GM19455 (cell line): ENCODE data around the gene DYSF.

Experiments used
- ATAC-seq: cut with Tn5 transposase; IDR thresholded peaks from one replicate; pipeline ENCODE4 v1.9.1; 2021; ENCODE audit not compliant: unreplicated experiment

DYSF gene

DNA sequence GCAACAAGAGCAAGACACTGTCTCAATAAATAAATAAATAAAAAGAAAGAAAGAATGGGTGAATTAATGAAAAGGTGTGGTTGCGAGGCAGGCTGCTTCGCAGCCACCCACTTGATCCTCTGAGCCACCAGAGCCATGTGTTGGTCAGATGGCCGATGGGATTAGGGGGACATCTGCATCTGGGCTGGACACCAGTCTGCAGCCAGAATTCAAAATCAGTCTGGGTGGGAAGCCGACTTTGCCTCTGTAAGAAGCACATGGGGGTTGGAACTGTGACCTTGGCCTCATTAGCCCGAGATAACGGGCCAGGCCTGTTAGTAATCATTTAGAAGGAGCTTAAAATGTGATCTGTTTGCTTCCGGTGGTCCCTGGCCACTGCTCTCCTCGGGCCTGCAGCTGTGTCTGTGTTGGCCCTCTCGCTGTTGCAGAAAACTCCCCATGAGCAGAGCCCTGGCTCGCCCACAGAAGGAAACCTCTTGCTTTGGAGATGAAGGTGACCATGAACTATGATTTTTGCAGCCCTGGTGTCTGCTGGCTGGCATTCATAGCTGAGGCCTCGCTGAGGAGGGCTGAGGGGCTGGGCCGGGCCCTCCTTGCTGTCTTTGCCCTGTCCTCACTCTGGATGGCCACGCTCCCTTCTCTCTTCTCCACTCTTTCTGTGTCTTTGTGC lies 94.4 kb downstream of the DYSF start:
- no peak for ATAC-seq

DNA sequence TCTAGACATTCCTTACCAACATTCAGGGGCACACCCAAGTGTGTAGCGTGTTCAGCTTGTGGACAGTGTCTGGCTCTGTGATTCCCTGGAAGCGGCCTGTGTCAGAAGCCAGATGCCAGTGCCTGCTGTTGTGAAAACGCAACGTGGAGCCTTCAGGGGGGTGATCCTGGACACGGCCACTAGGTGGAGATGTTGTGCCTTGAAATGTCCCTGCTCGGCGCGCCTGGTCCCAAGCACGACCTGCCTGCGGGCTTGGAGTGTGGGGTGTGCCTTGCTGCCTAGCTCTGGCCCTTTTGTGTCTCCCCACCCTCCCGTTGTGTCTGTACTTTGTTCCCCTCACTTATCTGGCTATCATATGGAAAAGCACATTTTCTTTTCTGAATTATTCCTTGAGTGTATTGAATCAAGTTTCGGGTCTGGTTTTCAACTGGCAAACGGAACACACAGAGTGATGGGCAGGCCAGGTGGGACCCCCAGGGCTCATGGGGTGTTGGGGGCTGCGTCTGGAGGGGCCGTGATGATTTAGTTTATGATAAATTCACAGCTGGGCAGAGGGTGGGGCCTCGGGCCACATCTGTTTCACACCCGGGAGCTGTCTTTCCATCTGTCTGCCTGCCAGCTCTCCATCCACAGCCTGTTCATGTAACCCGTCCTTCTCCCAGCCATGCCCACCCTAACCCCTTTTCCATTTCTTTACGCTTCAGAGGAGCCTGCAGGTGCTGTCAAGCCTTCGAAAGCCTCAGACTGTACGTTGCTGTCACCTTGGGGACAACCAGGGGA lies 95.5 kb downstream of the DYSF start:
- no peak for ATAC-seq

DNA sequence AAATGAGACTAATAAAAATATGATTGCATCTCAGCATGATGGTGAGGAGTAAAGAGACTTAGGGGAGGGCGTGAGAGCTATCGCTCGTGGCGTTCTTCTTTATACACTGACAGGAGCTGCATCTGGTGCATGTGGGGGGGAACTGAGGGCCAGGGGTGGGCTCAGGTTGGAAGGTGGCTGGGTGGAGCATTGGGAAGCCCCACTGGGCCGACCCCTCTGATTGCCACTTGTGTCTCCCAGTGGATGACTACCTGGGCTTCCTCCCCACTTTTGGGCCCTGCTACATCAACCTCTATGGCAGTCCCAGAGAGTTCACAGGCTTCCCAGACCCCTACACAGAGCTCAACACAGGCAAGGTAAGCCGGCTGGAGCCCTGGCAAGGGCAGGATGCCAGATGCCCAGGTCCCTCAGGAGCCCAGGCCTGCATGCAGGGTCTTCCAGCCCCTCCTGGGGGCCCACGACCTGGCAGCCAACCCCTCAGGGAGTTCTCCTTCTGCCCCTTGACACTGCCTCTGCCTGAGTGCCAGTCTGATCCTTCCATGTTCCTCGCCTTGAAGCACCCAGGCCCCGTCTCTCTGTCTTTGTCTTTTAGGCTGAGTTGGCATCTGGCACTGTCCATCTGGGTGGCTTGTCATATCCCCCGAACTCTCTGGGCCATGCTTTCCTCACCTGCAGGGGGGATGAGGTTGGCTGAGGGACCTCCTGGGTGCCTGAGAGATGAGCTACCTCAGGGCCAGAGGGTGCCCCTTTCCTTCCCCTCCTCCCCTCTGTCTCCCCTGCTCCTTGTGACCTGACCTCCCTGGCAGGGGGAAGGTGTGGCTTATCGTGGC lies 97.7 kb downstream of the DYSF start:
- no peak for ATAC-seq

DNA sequence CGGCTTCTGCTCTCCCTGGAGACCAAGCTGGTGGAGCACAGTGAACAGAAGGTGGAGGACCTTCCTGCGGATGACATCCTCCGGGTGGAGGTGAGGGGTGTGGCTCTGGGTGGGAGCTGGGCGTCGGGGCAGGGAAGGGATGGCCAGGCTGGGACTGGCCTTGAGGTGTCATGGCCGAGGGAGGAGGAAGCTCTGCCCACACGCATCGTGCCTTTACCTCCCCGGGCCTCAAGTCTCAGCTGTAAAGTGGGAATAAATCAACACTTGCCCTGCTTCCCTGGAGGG lies 98.2 kb downstream of the DYSF start:
- ATAC-seq, result no peak

DNA sequence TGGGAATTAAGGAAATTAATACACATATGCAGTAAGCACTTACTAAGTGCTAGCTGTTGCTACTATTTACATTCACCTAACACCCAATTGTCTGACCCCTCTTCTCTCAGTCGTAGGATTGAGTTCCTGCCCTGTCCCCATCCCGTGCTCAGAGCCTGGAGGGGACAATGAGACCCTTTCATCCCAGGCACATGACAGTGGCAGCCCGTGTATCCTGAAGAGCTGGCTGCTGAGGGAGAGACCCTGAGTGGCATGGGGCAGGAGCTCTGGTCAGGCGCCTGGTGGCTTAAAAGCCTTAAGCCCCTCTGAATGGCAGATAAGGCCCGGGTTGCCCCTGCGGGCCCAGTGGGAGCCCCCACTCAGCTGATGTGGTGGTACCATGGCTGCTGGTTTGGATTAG lies 99.0 kb downstream of the DYSF start:
- no peak for ATAC-seq

DNA sequence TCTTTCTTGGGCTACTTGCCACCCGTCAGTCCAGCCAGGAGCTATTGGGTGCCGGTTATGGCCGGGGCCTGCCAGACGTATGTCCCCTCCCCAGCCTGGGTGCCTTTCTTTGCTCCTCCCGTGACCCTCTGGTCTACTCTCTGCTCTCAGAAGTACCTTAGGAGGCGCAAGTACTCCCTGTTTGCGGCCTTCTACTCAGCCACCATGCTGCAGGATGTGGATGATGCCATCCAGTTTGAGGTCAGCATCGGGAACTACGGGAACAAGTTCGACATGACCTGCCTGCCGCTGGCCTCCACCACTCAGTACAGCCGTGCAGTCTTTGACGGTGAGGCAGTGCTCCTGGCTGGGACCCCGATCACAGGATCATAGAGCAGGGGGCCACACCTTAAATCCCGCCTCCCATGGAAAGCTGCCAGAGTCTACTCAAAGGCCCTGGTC lies 99.5 kb downstream of the DYSF start:
- no peak for ATAC-seq

DNA sequence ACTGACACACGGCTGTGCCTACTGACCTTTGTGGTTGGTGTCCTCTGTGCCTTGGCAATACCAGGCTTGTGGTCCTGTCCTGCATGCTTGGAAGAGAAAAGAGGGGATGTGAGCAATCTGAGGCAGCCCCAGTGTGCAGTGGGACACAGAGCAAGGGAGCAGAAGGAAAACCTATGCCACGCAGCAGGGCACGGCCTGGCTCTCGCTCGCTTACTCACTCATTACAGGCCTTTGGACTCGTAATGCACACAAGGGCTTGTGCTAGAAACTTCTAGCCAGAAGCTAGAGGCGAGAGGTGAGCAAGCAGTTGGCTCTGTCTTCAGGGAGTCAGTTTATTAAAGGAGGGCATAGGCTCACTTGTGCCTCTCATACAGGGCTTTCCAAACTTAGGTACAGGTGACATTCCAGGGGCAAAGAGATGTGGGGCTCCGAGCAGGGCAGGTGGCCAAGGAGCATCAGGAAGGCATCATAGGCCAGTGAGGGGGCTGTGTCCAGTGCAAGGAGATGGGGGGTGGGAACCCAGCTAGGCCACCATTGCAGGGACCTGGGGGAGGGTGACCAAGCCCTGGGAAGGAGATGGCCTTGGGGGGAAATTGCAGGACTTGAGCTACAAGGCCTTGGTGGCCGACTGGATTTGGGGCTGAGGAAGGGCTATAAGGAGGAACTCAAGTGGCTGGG lies 100.8 kb downstream of the DYSF start:
- no peak for ATAC-seq

DNA sequence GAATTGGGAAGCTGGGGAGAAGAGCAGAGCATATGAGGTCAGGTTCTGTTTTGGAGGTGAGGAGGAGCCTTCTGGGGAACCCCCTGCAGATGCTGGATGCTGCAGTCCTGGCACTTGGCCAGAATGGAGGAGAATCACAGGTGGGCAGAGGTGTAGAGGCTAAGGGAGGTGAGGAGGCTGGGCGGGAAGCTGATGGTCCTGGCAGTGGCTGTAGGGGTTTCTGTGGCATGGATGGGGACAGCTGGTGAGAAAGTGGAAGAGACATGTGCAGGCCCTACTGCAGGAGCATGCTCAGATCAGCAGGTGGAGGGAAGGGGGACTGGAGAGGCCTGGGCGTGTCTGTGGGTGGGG lies 101.3 kb downstream of the DYSF start:
- no peak for ATAC-seq

DNA sequence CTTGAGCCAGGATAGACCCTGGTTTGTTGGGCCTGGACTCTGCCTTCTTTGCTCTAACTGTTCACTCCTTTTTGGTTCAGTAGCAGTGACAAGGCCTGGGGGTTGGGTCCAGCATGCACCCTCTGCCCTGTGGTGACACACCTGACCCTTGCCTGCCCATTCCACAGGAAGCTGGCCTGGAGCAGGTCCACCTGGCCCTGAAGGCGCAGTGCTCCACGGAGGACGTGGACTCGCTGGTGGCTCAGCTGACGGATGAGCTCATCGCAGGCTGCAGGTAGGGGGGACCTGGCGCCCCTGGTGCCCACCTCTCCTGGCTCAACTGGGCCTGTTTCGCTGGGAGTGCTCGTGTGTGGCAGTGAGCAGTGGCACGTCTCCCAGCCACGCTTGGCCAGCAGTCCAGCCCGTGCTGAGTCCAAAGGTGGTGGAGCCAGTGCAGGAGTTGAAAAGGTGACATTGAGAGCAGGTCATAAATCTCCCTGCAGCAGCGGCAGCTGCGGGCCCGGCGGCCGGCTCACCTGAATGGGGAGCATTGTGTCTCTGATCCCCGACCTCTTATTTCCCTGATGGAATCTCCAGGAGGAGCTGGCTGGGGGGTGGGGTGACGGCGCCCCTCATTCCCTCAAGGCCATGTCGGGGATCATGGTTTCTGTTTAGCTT lies 102.6 kb downstream of the DYSF start:
- no peak for ATAC-seq

DNA sequence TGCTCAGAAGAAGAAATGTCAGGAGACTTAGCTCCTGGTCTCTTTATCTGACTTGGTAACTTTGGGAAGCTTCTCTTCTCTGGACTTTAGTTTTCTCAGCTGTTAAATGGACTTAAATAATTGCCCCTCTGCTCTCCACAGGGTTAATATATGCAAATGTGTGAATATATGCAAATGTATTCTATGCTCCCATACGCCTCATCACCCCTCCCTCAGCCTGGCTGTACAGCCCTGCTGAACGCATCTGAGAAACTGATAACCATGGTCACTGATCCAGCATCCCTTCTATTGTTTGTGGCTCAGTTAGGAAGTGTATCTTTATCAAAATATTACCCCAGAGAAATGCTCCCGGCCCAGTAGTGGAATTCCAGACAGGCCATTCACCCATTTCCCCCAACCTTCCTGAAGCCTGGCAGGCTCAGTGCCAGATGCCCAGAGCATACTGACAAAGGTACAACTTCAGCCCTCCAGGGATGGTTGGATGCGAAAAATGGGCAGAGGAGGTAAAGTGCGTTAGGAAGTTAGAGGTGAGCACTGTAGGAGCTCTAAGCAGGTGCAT lies 103.4 kb downstream of the DYSF start:
- no peak for ATAC-seq

DNA sequence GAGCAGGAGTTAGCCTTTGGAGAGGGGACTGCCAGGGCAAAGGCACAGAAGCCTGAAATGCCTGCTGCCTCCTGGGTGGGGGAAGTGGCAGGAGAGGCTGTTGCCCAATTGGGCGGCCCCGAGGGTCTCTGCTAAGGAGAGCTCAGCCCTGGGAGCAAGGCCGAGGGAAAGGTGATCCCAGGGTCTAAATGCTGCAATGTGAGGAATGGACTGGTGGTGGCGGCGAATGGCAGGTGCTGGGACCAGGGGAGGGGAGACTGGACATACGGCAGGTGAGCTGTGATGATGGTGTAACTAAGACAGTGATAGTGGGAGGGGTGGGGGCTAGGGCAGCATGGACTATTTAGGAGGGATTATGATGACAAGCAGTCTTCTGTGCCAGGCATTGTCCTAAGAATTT lies 104.0 kb downstream of the DYSF start:
- no peak for ATAC-seq

DNA sequence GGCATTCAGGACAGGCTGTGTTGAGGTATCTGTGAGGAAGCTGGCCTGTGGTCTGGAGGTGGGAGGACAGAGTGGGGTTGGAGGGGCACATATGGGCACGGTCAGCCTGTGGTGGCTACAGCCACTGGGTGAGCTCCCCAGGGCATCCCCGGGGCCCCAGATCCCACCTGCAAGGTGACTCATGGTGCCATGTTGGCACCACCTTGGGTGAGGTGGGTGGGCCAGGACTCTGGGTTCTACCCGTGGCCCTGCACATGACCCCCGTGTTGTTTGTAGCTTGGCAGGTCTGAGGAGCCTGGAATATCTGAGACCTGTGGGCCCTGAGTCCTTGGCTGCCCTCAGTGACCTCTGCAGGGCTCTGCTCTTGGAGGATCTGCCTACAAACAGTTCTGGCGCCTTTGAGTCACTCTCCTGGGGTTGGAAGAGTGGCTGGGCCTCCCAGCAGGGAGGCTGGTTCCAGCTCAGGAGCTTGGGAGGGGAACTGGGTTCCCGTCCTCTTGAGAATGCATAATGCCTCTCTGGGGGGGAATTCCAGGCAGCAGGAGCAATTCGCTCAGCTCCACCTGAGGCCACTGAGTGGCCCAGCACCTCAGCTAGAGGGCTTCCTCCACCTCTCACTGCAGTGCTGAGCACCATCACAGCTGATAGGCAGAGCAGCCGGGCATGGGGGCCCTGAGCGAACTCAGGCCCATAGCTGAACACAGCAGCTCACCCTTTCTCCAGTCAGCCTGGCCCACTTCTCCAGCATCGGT lies 105.1 kb downstream of the DYSF start:
- ATAC-seq, result no peak

DNA sequence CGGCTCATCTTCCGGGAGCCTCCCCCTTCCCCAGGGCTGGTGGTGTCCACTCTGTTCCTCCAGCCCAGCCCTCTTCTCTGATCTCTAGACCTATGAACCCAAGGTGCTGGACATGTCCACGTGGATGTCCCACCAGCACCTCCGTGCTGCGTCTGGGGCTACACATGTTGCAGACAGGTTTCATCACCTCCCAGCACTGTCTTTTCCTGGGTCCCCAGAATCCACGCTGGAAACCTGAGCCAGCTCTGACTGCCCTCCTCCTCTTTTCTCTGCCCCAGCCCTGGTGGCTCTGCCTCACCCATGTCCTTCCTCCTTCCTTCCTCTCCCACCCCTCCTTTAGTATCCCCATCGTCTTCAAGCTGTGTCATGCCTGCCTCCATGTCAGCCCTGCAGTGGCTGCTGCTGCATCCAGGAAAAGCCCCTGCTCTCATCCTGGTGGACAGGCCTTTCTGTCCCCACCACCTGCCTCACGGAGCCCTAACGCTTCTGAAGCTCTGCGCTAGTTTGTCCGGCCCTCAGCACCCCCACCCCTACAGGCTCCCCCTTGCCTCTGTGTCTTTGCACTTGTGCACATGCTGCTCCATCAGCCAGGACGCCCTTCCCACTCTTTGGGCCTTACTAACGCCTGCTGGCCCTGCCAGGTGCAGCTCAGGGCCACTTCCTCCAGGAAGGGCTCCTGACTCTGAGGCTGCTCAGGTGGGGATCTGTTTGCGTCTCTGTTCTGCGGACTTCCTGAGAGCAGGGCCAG lies 105.9 kb downstream of the DYSF start:
- no peak for ATAC-seq

DNA sequence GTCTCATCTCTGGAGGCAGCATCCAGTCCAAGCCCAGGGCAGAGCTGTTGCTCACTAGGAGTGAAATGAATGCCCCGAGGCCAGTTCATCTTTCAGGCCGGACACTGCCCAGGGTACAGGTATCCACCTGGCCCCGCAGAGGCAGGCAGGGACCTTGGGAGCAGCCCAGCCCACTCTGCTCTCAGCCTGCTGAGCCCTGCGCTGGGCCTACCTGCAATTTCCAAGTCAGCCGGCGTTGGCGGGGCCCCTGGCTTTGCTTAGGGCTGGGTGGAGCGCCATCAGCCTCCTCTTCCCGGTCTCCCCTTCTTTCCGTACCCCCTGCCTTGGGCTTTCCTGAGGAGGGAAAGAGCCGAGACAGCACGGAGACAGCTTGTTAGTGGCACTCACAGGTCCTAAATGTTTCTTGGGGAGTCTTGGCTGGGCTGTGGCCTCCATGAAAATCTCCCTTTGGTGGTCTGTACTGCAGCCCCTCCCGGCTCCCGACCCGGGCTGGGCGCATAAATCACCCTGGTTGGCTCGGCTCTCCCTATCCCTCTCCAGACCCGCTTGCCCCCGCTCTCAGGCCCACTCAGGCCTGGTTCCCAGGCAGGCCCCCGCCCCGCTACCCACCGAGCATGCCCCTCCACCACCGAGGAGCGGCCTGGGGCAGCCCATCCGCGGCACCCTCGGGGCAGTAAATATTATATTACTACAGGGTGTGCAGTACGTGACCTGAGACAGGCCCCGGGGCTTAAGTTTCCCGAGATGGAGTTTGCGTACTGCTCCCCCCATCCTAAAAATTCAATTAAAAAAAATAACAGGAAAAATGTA lies 106.7 kb downstream of the DYSF start:
- no peak for ATAC-seq

DNA sequence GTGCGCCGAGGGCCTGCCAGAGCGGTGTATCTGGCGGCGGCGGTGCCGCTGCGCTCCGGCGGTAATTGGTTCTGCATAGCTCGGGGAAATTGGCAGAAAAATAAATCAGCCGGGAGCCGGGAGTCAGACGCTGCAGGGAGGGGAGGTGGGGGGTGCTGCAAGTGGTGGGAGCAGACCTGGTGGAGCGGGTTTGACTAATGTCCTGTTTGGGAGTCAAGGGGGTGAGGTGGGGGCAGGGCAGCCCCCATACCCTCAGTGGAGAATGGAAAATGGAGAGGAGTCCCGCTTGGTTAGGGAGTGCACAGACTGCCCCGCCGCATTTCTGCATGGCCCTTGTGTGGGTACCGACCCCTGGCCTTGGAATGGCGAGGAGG lies 107.3 kb downstream of the DYSF start:
- no peak for ATAC-seq

DNA sequence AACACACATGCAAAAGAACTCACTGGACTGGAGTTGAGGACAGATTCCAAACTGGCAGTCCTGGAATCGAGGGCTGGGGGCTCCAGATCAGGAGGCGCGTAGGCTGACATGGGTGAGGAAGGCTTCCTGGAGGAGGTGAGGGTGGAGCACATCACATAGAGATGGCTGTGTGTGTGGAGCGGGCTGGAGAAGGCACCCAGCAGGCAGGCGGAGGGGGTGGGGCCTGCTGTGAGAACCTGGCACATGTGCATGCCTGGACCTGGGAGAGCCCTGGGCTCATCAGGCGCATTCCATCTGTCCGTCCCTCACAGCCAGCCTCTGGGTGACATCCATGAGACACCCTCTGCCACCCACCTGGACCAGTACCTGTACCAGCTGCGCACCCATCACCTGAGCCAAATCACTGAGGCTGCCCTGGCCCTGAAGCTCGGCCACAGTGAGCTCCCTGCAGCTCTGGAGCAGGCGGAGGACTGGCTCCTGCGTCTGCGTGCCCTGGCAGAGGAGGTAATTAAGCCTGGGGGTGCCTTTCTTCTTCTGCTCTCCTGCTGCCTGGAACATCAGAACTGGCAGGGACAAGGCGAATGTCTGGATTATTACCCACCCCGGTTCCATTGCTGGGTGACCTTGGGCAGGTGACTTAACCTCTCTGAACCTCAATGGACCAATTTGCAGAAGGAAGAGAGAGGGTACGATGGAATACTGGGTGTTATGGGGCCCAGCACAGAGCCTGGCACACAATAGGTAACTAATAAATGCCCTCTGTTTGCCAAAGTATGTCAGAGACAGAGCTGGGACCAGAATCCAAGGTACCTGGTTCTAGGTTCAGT lies 108.3 kb downstream of the DYSF start:
- ATAC-seq, result no peak

DNA sequence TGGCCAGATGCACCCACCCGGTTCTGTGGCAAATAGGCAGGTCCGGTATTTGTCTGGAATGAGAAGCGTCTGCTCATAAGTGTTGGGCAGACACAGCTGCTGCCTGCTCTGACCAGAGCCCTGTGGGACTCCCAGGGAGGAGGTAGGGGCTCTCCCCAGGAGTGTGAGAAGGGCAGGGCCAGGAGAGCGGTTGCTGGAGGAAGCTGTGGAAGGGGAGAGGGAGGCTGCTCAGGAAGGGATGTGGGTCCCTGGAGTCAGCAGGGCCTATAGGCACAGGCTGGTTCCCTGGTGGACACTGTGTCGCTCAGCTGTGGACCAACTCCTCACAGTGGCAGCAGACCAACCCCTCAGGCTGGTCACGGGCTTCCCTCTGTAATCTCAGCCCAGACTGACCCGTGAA lies 109.2 kb downstream of the DYSF start:
- no peak for ATAC-seq

DNA sequence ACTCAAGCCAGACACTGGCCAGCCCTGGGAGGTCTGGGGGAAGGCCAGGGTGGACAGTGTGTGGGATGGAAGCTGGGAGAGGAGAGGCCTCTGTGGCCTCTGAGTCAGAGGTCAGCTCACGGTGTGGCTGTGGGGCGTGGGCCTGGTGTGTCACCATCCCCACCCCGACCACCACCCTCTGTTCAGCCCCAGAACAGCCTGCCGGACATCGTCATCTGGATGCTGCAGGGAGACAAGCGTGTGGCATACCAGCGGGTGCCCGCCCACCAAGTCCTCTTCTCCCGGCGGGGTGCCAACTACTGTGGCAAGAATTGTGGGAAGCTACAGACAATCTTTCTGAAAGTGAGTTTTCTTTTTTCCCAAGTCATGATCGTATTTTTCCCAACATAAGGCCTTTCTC lies 110.5 kb downstream of the DYSF start:
- ATAC-seq, result no peak
